ENCODE data around the gene HBZ.

HBZ gene

DNA sequence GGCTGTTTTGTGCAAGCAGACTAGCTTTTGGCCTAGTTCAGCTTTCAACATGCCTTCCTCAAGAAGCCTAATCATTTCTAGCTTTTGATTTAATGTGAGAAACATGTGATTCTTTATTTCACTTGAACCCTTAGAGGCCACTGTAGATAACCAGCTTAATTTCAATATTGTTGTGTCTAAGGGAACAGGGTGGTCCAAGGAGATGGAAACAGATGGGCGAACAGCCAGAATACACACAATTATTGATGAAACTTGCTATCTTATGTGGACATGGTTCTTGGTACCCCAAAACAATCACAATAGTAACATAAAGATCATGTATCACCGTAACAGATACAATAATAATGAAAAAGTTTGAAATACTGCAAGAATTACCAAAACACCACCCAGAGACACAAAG is 18.7 kb upstream of the HBZ start:
- DNase-seq (ENCODE audit: low read depth, low spot score) = no peak
- in situ Hi-C loops (cut with HindIII; ENCODE audit: low sequenced_read_pairs) = no loop called here
- no peak for TF ChIP-seq CTCF (IDR thresholded peaks at IDR 0.05; ENCODE audit: low read depth, low read length)
- no peak overlapping the region for H3K4me3 ChIP-seq (ENCODE audit: low read depth, low read length)

DNA sequence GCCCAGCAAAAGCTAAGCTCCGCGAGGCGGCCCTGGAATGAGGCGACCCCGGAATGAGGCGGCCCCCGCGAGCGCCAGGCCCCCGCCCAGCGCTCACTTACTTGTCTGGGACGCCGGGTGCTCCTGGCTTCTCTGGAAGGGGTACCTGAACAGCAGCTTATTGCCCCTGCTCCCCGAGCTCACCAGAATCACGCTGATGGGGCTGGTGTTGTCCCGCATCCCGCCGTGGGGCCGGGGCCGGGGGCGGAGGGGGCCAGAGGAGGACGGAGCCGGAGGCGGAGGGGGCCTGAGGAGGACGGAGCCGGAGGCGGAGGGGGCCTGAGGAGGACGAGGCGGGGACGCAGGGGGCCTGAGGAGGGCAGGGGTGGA is 14.4 kb upstream of the HBZ start:
- in situ Hi-C loops (cut with HindIII; ENCODE audit: low sequenced_read_pairs) = no loop called here
- TF ChIP-seq CTCF (IDR thresholded peaks at IDR 0.05; ENCODE audit: low read depth, low read length) = no peak
- no peak for DNase-seq (ENCODE audit: low read depth, low spot score)
- peak overlapping the region; percentile 79 for H3K4me3 ChIP-seq (ENCODE audit: low read depth, low read length)

DNA sequence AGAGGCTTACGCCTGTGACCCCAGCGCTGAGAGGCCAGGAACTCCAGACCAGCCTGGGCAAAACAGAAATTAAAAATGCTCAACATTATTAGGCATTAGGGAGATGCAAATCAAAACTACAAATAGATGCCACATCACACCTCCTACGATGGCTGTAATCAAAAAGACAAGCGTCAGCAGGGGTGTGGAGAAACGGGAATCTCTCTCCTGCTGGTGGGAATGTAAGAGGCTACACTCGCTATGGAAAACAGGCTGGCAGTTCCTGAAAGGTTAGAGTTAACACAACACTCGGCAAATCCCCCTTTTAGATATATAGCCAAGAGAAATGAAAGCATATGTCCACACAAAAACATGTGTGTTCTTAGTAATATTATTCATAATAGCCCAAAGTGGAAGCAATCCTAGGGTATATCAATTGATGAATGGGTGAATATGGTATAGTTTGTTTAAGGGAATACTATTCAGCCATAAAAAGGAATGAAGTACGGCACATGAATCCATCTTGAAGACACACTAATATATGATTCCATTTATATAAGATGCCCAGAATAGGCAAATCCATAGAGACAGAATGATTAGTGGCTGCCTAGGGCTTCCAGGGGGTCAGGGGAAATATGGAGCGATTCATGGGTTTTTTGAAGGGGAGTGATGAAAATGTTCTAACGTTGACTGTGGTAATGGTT is 12.1 kb upstream of the HBZ start:
- no peak for DNase-seq (ENCODE audit: low read depth, low spot score)
- H3K4me3 ChIP-seq (ENCODE audit: low read depth, low read length) = no peak overlapping the region
- in situ Hi-C loops (cut with HindIII; ENCODE audit: low sequenced_read_pairs) = no loop called here
- no peak for TF ChIP-seq CTCF (IDR thresholded peaks at IDR 0.05; ENCODE audit: low read depth, low read length)

- DNase-seq (ENCODE audit: low read depth, low spot score) = no peak
- no peak overlapping the region for H3K4me3 ChIP-seq (ENCODE audit: low read depth, low read length)
- in situ Hi-C loops (cut with HindIII; ENCODE audit: low sequenced_read_pairs) = no loop called here
- TF ChIP-seq CTCF (IDR thresholded peaks at IDR 0.05; ENCODE audit: low read depth, low read length) = no peak
Observed at GRCh38 chr16:142405-142967, 10.0 kb upstream of the HBZ start.

- TF ChIP-seq CTCF (IDR thresholded peaks at IDR 0.05; ENCODE audit: low read depth, low read length) = no peak
- in situ Hi-C loops (cut with HindIII; ENCODE audit: low sequenced_read_pairs) = no loop called here
- no peak for DNase-seq (ENCODE audit: low read depth, low spot score)
- H3K4me3 ChIP-seq (ENCODE audit: low read depth, low read length) = no peak overlapping the region
Observed at GRCh38 chr16:143047-143446, 9.4 kb upstream of the HBZ start.

DNA sequence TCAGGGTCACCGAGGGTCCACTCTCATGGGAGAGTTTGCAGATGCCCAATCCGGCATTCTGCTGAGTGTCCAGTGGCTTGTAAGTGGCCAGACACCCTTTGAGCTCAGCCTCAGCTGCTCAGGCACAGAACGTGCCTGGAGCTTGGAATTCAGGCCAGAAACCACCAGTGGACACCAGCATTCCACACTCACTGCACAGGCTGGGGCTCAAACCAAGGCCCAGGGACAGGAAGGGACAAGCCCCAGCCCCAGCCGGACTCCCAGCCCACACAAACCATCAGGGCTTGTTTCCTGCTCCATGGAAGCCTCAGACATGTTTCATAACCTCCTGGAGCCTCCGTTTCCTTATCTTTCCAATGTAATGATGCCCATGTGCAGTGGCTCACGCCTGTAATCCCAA is 9.0 kb upstream of the HBZ start:
- in situ Hi-C loops (cut with HindIII; ENCODE audit: low sequenced_read_pairs) = no loop called here
- no peak for DNase-seq (ENCODE audit: low read depth, low spot score)
- TF ChIP-seq CTCF (IDR thresholded peaks at IDR 0.05; ENCODE audit: low read depth, low read length) = no peak
- H3K4me3 ChIP-seq (ENCODE audit: low read depth, low read length) = no peak overlapping the region

All from astrocyte of the spinal cord (primary cell).